GM12875 (cell line): ENCODE results near the gene SDE2.

Experiments used
- H3K4me3 ChIP-seq: one replicate; pipeline ENCODE4 v1.5.1; 2011; ENCODE audit warnings: low read depth, low read length, control low read depth
- CTCF ChIP-seq: IDR thresholded peaks from 2 replicates; pipeline ENCODE4 v1.5.1; 2011; ENCODE audit warnings: low read depth, mild to moderate bottlenecking, control low read depth, inconsistent platforms, low read length, moderate library complexity, borderline replicate concordance; ENCODE audit not compliant: insufficient read depth

SDE2 gene

DNA sequence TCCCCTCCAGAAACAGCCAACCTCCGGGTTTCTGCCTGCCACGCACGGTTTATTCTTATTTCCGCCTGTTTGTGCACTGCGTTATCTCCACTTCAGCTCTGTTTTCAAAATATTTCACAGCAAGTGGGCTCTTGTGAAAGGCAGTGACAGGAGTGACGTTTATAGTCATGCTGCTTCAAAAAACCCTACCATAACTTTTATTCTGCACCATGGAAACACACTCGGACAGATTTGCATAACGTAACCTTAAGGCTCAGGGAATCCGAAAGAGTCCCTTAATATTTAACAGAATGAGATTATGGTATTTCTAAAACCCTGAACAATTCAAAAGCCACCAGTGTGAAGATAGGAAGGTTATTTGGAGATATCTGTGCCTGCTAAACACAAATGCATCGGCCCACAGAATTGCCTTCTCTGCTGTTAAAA, 782 bp upstream of the SDE2 start:
- peak overlapping the region; percentile 55 for H3K4me3 ChIP-seq
- no peak for TF ChIP-seq CTCF

DNA sequence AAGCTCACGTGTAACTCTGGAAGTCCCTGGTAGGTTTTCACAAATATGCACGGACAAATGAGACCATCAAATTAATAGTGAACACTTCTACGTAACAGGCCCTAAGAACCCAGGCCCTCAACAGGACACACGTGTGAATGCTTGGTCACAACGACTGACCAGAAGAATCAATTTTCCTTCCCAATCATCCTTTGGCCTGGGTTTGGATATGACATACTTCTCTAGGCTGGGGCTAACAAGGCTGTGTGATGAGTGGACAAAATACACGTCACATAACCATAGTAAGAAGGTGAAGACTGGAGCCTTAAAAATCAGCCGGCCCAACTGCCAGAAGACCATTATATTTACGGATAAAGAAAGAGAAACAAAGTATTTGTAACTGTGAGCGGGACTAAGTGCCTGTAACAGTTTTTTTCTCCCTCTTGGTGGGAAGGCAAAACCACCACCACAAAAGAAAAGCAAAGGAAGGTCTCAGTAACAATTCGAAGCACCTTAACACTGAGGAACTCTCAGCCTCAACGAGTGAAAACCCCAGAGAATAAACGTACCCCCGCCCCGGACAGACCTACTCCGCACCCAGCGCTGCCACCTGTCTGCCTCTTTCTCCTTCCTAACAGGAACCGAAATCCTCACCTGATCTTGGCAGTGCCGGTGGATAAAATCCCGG, 450 bp downstream of the SDE2 start:
- no peak for TF ChIP-seq CTCF

DNA sequence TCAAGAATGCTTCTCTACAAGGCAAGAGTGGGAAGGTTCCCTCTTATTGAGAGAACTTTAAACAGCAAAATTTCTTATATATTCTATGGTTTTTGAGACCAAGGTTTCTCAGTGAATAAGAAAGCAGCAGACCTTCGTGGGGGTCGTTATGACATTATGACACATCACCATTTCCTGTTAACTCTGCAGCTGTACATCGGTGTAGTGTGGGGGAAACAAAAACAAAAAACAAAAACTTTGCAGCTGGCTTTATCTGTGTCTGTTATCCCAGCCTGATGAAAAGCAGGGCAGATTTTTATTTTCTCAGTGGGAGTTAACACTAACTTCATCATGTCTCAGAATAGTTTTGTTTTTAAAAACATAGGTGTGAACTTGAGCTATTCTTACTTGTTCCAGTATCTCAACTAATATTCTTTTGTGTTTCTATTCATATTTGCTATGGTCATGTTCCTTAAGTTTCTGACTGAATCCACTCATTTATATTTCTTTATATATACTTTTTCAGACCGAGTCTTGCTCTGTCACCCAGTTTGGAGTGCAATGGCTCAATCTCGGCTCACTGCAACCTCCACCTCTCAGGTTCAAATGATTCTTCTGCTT, 2.1 kb downstream of the SDE2 start:
- TF ChIP-seq CTCF = no peak
- no peak overlapping the region for H3K4me3 ChIP-seq

More for the DNA sequence above, 450 bp downstream of the SDE2 start:
- peak overlapping the region; percentile 96 for H3K4me3 ChIP-seq

DNA sequence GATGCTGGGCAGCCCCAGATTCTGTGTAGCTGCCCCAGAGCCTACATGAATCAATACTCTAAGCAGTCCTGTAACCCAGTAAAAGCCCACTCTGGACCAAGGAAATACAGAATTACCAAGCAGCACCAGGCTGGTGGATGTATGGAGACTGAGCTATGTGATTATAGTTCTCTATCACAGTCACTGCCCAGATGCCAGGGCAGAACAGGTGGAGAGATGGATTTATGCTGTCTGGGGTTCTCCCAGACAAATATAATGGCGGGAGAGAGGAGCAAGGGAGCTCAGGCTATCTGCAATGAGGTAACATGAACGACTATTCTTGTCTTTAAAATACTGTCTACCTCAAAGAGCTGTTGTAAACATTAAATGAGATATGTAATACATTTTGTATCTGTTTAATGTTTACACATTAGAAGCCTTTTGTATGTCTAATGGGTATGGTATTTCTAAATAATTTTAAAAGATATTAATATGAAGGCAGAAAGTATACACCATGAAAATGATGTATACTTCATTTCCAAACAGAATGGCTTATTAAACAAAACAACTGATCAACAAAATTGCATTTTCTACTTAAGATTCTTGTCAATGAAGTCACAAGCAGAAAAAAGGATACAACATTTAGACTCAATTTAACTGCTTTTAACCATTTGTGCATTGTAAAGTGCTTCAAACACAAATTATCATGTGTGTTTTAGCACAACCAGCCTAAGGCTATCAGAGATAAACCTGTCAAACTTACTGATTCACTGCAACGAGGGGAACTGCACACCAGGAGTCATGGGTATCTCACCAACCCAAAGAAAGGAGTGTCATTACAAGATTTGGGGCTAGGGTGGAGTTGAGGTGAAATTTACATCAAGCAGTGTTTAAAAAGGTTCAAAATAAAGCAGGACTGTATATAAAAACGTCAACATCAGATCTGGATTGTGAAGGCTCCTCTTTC, 3.0 kb downstream of the SDE2 start:
- no peak for TF ChIP-seq CTCF
- no peak overlapping the region for H3K4me3 ChIP-seq

DNA sequence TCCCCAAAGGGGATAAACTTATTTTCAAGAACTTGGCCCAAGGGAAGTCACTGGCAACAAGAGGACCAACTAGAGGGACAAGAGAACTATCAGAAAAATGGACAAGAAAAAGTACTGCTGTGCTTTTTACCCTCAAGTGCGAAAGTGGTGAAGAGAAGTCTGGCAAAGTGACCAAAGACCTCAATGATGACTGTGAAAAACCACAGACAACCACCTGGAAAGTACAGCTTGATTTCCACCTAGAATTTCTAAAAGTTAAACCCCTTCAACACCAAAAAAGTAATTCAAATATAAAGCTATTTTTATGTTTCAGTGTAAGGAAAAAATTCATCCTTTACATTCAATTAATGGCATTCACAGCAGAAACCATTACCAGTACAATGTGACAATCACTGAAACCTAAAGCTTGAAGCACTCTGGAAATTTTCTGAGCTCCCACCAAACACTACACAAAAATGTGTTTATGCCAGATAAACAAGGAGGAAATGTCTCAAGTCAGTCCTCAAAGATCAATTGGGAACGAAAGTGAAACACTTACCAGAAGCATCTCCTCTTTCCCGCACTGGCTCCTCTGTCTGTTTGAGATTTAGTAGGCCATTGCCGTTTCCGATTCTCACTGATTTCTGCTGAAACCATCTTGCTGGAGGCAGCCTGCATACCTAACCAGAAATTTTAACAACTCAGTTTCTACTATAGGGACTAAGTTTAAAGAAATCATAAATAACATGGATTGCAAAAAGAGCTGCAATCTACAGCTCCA, 8.3 kb downstream of the SDE2 start:
- no peak for TF ChIP-seq CTCF
- H3K4me3 ChIP-seq = no peak overlapping the region

DNA sequence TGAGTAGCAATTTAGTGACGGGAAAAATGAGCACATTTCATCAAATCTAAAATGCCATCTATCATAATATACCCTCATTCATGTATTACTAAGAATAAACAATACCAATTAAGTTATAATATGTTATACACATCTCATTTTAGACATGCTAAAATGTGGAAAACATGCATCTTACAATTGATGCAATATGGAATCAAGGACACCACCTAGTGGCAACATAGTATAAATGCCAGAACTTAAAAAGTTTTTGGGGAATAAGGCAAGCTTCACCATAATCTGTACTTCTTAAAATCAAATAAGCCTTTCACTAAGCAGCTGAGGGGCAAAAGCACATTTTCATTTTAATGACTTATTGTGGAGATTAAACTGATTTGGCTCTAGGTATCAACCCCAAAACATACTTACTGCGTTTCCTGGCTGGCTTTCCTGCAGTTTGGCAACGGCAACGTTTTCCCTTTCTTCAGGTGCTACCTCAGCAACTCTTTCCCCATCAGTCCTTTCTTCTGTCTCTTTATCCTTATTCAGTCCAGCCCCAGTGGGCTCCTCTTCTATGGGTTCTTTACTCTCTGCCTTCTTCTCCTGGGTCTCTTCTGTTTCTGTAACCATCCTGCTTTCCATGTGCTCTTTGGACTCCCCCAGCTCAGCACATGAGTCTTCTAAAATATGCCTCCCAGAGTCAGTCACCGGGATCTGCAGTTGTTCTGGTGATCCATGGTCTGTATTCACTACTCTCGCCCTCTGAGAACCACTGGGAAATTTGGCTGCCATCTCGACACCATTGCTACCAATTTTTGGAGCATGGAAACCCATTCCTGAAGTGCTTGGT, 11.4 kb downstream of the SDE2 start:
- H3K4me3 ChIP-seq = no peak overlapping the region
- peak; percentile 51; the same call in 1 of the 2 replicates for TF ChIP-seq CTCF
